ENCODE data around the gene PPP2R5D.

DNA sequence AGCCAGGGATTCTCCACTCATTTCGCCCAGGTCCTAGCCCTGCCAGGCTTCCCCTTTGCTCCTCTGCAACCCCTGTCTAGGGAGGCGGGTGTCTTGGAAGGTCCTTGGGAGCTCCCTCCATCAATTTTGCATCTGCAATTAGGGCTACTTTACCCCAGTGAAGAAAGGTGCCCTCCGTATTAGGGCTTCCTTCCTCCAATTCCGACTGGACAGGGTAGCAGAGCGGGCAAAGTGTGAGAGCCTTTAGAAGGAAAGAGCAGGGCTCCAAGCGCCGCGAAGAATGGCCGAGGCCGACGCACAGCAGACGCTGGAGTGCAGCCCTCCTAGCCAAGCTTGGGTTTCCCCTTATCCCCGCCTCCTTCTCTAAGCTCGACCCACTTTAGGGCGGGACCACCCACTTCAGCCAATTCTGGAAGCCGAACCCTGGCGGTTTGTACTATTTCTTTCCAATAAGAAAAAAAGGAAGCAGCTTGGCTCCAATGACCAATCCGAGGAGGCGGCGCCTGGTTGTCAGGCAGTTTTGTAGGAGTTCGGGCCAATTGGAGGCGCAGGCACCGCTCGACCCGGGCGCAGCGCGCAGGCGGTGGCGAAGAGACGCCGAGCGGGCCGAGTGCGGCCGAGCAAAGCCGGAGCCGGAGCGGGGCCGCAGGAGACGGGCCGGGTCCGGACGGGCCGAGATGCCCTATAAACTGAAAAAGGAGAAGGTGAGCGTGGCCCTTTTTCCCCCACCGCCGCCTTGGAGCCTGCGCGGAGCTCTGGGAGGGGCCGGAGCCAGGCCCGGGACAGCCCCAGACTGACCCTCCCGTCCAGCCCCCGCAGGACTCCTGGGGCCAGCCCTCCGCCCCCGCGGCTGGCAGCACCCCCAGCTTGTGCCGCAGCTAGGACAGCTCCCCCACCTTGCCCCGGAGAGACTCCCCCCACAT is at the start of gene PPP2R5D:
- TF ChIP-seq, protein P1, sequence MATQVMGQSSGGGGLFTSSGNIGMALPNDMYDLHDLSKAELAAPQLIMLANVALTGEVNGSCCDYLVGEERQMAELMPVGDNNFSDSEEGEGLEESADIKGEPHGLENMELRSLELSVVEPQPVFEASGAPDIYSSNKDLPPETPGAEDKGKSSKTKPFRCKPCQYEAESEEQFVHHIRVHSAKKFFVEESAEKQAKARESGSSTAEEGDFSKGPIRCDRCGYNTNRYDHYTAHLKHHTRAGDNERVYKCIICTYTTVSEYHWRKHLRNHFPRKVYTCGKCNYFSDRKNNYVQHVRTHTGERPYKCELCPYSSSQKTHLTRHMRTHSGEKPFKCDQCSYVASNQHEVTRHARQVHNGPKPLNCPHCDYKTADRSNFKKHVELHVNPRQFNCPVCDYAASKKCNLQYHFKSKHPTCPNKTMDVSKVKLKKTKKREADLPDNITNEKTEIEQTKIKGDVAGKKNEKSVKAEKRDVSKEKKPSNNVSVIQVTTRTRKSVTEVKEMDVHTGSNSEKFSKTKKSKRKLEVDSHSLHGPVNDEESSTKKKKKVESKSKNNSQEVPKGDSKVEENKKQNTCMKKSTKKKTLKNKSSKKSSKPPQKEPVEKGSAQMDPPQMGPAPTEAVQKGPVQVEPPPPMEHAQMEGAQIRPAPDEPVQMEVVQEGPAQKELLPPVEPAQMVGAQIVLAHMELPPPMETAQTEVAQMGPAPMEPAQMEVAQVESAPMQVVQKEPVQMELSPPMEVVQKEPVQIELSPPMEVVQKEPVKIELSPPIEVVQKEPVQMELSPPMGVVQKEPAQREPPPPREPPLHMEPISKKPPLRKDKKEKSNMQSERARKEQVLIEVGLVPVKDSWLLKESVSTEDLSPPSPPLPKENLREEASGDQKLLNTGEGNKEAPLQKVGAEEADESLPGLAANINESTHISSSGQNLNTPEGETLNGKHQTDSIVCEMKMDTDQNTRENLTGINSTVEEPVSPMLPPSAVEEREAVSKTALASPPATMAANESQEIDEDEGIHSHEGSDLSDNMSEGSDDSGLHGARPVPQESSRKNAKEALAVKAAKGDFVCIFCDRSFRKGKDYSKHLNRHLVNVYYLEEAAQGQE (IDR thresholded peaks at IDR 0.05; ENCODE audit: insufficient read depth in 1 of 2, low read depth in 2 of 2, low read length in 2 of 2), result no peak
- TF ChIP-seq POLR2AphosphoS5 (IDR thresholded peaks at IDR 0.05; ENCODE audit: low read depth, low read length) (peak; percentile 95), SIN3A (IDR thresholded peaks at IDR 0.05; ENCODE audit: borderline replicate concordance, insufficient read depth, low read length) (no peak), TAF1 (IDR thresholded peaks at IDR 0.05; ENCODE audit: borderline replicate concordance, insufficient read depth, low read length) (0 out of 2 replicates have a peak, but pooled peaks have one; percentile 72), FOXP2 (optimal IDR thresholded peaks at IDR 0.05; ENCODE audit: borderline replicate concordance, extremely low read depth, extremely low read length, insufficient read depth) (peak; percentile 5)

Data from PFSK-1 (cell line).